22Rv1 (cell line): Measurements from ENCODE around the gene SLC44A4.
A peak's percentile ranks its signal among the peaks of the same experiment; 100 is the strongest.

Experiments
- H3K27ac ChIP-seq: fragments of 450-650 bp; 2 replicates; pipeline ENCODE4 v1.5.1; 2017
- ZFX ChIP-seq: fragments of 450-650 bp; IDR thresholded peaks from 2 replicates; pipeline ENCODE4 v1.6.1; 2017; ENCODE audit warnings: antibody characterized with exemption, borderline replicate concordance
- TF ChIP-seq, protein P1 (sequence below): fragments of 450-650 bp; IDR thresholded peaks from 2 replicates; pipeline ENCODE4 v1.5.1; 2017; ENCODE audit warnings: mild to moderate bottlenecking

Gene SLC44A4

GRCh38 chr6:31899215-31899614 is 20.4 kb upstream of the SLC44A4 start:
- TF ChIP-seq ZFX = no peak
- TF ChIP-seq, protein P1, sequence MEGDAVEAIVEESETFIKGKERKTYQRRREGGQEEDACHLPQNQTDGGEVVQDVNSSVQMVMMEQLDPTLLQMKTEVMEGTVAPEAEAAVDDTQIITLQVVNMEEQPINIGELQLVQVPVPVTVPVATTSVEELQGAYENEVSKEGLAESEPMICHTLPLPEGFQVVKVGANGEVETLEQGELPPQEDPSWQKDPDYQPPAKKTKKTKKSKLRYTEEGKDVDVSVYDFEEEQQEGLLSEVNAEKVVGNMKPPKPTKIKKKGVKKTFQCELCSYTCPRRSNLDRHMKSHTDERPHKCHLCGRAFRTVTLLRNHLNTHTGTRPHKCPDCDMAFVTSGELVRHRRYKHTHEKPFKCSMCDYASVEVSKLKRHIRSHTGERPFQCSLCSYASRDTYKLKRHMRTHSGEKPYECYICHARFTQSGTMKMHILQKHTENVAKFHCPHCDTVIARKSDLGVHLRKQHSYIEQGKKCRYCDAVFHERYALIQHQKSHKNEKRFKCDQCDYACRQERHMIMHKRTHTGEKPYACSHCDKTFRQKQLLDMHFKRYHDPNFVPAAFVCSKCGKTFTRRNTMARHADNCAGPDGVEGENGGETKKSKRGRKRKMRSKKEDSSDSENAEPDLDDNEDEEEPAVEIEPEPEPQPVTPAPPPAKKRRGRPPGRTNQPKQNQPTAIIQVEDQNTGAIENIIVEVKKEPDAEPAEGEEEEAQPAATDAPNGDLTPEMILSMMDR = no peak
- H3K27ac ChIP-seq = peak overlapping the region; percentile 92; the same call in 1 of the 2 replicates

DNA sequence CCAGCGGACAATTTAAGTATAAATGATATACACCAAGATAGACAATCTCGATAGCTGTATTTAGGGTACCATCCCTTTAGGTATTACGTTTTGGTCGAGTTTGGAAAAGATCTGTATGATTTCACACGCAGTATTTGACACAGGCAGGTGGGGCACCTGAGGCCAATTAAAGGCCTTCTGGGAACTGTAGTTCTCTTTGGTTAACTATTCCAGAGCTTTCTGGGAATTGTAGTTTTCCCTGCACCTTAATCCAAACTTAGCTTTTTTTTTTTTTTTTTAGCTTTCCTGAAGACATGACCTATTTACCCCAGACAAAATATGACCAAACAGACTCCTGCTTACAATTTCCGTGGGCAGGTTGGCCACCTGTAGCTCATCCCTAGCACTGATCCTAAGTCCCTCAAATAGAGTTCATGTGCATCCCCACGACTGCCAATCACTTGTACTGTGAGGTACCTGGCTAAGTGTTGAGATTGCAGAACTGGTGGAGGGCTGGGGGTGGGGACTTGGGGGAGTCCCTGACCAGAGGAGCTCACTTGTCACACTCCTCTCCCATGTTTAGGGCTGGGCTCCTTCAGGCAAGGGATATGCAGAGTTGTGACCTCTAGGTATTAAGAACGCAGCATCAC is 19.7 kb upstream of the SLC44A4 start:
- no peak for TF ChIP-seq ZFX
- TF ChIP-seq, protein P1 = no peak
- peak overlapping the region; percentile 92 for H3K27ac ChIP-seq

GRCh38 chr6:31897612-31898382 is 19.0 kb upstream of the SLC44A4 start, which contains the start of gene EHMT2:
TSS of gene EHMT2 (minus strand) at chr6:31897698. CDS start at chr6:31897677, 21 bp downstream.
- peak within 1 kb of the TSS; percentile 92 for H3K27ac ChIP-seq
- TF ChIP-seq, protein P1 = no peak
- no peak for TF ChIP-seq ZFX

GRCh38 chr6:31896856-31897611 is 18.2 kb upstream of the SLC44A4 start:
- H3K27ac ChIP-seq = peak overlapping the region; percentile 92
- TF ChIP-seq, protein P1 = no peak
- no peak for TF ChIP-seq ZFX

GRCh38 chr6:31896493-31896855 is 17.7 kb upstream of the SLC44A4 start:
- H3K27ac ChIP-seq = peak overlapping the region; percentile 92
- TF ChIP-seq ZFX = no peak

DNA sequence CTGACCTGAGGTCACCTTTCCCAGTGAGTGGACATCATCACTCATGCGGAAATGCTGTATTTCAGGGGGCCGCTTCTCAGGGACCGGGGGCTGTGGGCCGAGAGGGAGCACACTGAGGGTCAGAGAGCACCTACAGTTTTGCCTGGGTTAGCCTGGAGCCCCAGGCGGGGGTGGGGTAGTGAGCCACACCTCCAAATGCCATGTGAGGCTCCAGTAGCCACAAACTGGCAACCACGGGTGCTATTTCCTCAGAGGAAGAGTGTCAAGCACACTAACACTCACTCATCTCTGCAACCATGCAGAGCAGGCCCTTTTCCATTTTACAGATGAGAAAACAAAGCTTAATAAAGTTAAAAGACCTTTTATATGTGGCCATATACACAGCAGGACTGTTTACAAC is 14.0 kb upstream of the SLC44A4 start:
- H3K27ac ChIP-seq = no peak overlapping the region
- TF ChIP-seq, protein P1 = no peak
- TF ChIP-seq ZFX = no peak

DNA sequence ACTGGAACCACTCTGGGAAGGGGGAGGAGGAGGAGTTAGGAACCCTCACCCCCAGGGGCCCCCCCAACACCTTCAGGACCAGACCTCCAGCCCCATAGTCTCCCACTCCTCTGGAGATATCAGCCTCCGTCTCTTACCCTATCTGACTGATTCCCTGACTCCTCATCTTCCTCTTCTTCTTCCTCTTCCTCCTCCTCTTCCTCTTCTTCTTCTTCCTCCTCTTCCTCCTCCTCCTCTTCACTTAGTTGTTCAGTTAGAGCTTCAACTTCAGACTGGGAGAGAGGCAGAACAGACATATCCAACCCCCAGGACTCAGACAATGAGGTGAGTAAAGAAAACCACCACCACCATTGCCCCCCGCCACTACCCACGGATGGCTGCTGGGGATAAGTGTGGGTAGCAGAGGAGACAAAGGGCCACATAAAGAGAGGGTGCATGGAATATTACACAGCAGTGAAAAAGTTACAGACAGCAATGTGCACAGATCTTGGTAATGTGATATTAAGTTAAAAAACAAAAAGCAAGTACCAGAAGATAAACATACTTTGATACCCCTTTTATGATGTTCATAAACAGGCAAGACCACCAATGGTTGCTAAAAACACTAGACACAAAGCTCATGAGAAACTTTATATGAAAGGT is 10.7 kb upstream of the SLC44A4 start:
- no peak for TF ChIP-seq ZFX
- TF ChIP-seq, protein P1 = no peak
- H3K27ac ChIP-seq = no peak overlapping the region
